HepG2 (cell line): Measurements from ENCODE around the gene TEK. TPM values are rescaled to one million over a fixed set of nuclear protein-coding genes. Genes with fewer than 3 reads are reported as not detected.

Experiments used
- ATAC-seq: fragments of 200-7000 bp; cut with Tn5 transposase; 3 replicates; pipeline ENCODE4 v1.9.1; 2020; ENCODE audit warnings: mild to moderate bottlenecking, moderate library complexity
- BruUV-seq: library from RNA; stranded (reverse); fragments of 400-500 nt; replicated peaks from 2 replicates; lab custom pipeline; 2021; lab: Mats Ljungman, UMichigan
- CTCF ChIA-PET: fragments of 300-600 bp; formaldehyde crosslinking; extraction: SDS; loops from one replicate; lab custom pipeline; 2021; ENCODE audit warnings: low total read pairs, inconsistent platforms, low intra/inter-chr PET ratio; lab: Yijun Ruan, JAX
- POLR2A ChIA-PET: fragments of 350-600 bp; sonication (Branson Sonifier 250); formaldehyde crosslinking; loops from one replicate; lab custom pipeline; 2020; ENCODE audit warnings: antibody characterized with exemption, inconsistent platforms; lab: Yijun Ruan, JAX
- DNase-seq: peaks from one replicate; pipeline ENCODE4 v3.0.0-alpha.2; 2015; ENCODE audit warnings: low spot score
- FAIRE-seq: peaks from 3 replicates; lab custom pipeline; 2011; peaks lifted over from hg19 to GRCh38; lab: Jason Lieb, UNC
- H2AFZ ChIP-seq: one replicate; pipeline ENCODE4 v1.6.1; 2011; ENCODE audit warnings: low read length, inconsistent platforms
- H3K27ac ChIP-seq: fragments of 300-600 bp; 3 replicates; pipeline ENCODE4 v1.8.0; 2011; ENCODE audit warnings: mixed run types, mild to moderate bottlenecking, mixed read lengths, low read length, inconsistent platforms; ENCODE audit not compliant: insufficient read depth; ENCODE audit errors: extremely low read length
- H3K27me3 ChIP-seq, 2 experiments: fragments of 200-600 bp in 1 of 2; 2 replicates in 1 of 2; 3 replicates in 1 of 2; pipeline versions ENCODE4 v1.6.0 to v1.8.0; 2011; ENCODE audit warnings: low read length in 2 of 2, mild to moderate bottlenecking in 2 of 2, moderate library complexity in 2 of 2, inconsistent platforms in 1 of 2; ENCODE audit not compliant: insufficient read depth in 2 of 2, control insufficient read depth in 1 of 2
- H3K36me3 ChIP-seq, 2 experiments: fragments of 200-600 bp in 1 of 2; replicated peaks in 1 of 2; 2 replicates in 1 of 2; 3 replicates in 1 of 2; pipeline versions ENCODE4 v1.5.1 to v1.8.0; 2011; ENCODE audit warnings: low read length in 2 of 2, inconsistent platforms in 1 of 2; ENCODE audit not compliant: insufficient read depth in 2 of 2, control insufficient read depth in 1 of 2
- H3K4me1 ChIP-seq: 2 replicates; pipeline ENCODE4 v1.5.1; 2012; ENCODE audit warnings: low read length, inconsistent platforms; ENCODE audit not compliant: insufficient read depth
- H3K4me2 ChIP-seq: 2 replicates; pipeline ENCODE4 v1.6.0; 2011; ENCODE audit warnings: low read depth, low read length, inconsistent platforms
- H3K4me3 ChIP-seq, 3 experiments: fragments of 200-600 bp in 1 of 3; sonication (generic), shearing (Covaris generic) in 1 of 3; replicated peaks in 1 of 3; 2 replicates each; pipeline ENCODE4 v1.5.1; 2011 to 2016; ENCODE audit warnings: low read length in 3 of 3, inconsistent platforms in 2 of 3, low read depth in 2 of 3, mild to moderate bottlenecking in 2 of 3, control low read depth in 1 of 3, mixed read lengths in 1 of 3; ENCODE audit not compliant: insufficient read depth in 1 of 3
- H3K79me2 ChIP-seq: one replicate; pipeline ENCODE4 v1.6.1; 2011; ENCODE audit warnings: low read length, inconsistent platforms; ENCODE audit not compliant: insufficient read depth
- H3K9ac ChIP-seq: 2 replicates; pipeline ENCODE4 v1.6.0; 2011; ENCODE audit warnings: mild to moderate bottlenecking, low read depth, low read length, inconsistent platforms; ENCODE audit not compliant: insufficient read depth
- H3K9me3 ChIP-seq: 2 replicates; pipeline ENCODE4 v1.5.1; 2012; ENCODE audit warnings: mild to moderate bottlenecking, low read length
- H4K20me1 ChIP-seq: 2 replicates; pipeline ENCODE4 v1.6.0; 2011; ENCODE audit warnings: inconsistent platforms, mild to moderate bottlenecking, low read length, moderate library complexity; ENCODE audit not compliant: insufficient read depth
- CREBL2 ChIP-seq: sonication (generic); formaldehyde crosslinking; IDR thresholded peaks from 2 replicates; pipeline ENCODE4 v1.8.1; 2023; ENCODE audit warnings: missing genetic modification reagents, mild to moderate bottlenecking, borderline replicate concordance
- ELF1 ChIP-seq: sonication (generic); formaldehyde crosslinking; IDR thresholded peaks from 2 replicates; pipeline ENCODE4 v1.4.0; 2020; ENCODE audit warnings: missing genetic modification reagents
- FOXA3 ChIP-seq: IDR thresholded peaks from 2 replicates; pipeline ENCODE4 v1.6.1; 2016; ENCODE audit warnings: missing genetic modification reagents, missing compliant biosample characterization
- HDAC6 ChIP-seq: fragments of 200-600 bp; sonication (generic); IDR thresholded peaks from 2 replicates; pipeline ENCODE4 v1.7.0; 2017; ENCODE audit warnings: mild to moderate bottlenecking, antibody characterized with exemption, low read length, low read depth
- MTERF4 ChIP-seq: sonication (generic); formaldehyde crosslinking; IDR thresholded peaks from 2 replicates; pipeline ENCODE4 v1.8.0; 2023; ENCODE audit warnings: mild to moderate bottlenecking, missing genetic modification reagents
- NR2F2 ChIP-seq: IDR thresholded peaks from 2 replicates; pipeline ENCODE4 v1.6.1; 2012; ENCODE audit warnings: low read depth, inconsistent platforms, borderline replicate concordance
- PTBP1 ChIP-seq: fragments of 200-400 bp; formaldehyde crosslinking; IDR thresholded peaks from 2 replicates; pipeline ENCODE4 v1.6.1; 2018; ENCODE audit warnings: low read length, low read depth; ENCODE audit not compliant: poor library complexity, severe bottlenecking
- SIN3A ChIP-seq: IDR thresholded peaks from 2 replicates; pipeline ENCODE4 v1.6.1; 2011; ENCODE audit warnings: low read depth, mild to moderate bottlenecking, control low read depth, low read length, borderline replicate concordance
- TCF7L2 ChIP-seq: IDR thresholded peaks from 2 replicates; pipeline ENCODE4 v1.6.1; 2011; ENCODE audit warnings: mild to moderate bottlenecking, low read depth, low read length, moderate library complexity
- ZBTB1 ChIP-seq: sonication (generic); formaldehyde crosslinking; IDR thresholded peaks from 2 replicates; pipeline ENCODE4 v1.4.0; 2020; ENCODE audit warnings: missing genetic modification reagents, borderline replicate concordance
- ZBTB38 ChIP-seq: sonication (generic); formaldehyde crosslinking; IDR thresholded peaks from 2 replicates; pipeline ENCODE4 v1.5.1; 2020; ENCODE audit warnings: mild to moderate bottlenecking, missing genetic modification reagents
- ZNF350 ChIP-seq: sonication (generic); formaldehyde crosslinking; IDR thresholded peaks from 2 replicates; pipeline ENCODE4 v1.4.0; 2020; ENCODE audit warnings: mild to moderate bottlenecking, low read depth, missing genetic modification reagents, borderline replicate concordance
- ZNF562 ChIP-seq: sonication (generic); formaldehyde crosslinking; IDR thresholded peaks from 2 replicates; pipeline ENCODE4 v1.8.0; 2022; ENCODE audit warnings: missing genetic modification reagents, borderline replicate concordance
- ZNF607 ChIP-seq: sonication (generic); formaldehyde crosslinking; IDR thresholded peaks from 2 replicates; pipeline ENCODE4 v1.5.1; 2020; ENCODE audit warnings: missing genetic modification reagents, mild to moderate bottlenecking, borderline replicate concordance
- ZXDC ChIP-seq: sonication (generic); formaldehyde crosslinking; IDR thresholded peaks from 2 replicates; pipeline ENCODE4 v1.5.0; 2020; ENCODE audit warnings: mild to moderate bottlenecking, missing genetic modification reagents
- WGBS: methylation state at CpG from one replicate; pipeline ENCODE4 v1.1.6; 2017; ENCODE audit warnings: low lambda C conversion rate; 5-methylcytosine and 5-hydroxymethylcytosine counted together
- in situ Hi-C: cut with HindIII; loops from 2 replicates; pipeline ENCODE4 v1.10.0; 2017; ENCODE audit warnings: low pct_unique_long_range_greater_than_20kb; ENCODE audit not compliant: extremely low pct_ligation_motif_present
- intact Hi-C: fragments of 100-400 bp; cut with micrococcal nuclease; formaldehyde crosslinking; loops from one replicate; pipeline ENCODE4 v1.10.0; 2022; ENCODE audit not compliant: unreplicated experiment
- polyA plus RNA-seq, 8 experiments: library from polyadenylated mRNA; depleted of rRNA in 3 of 8; stranded (reverse) in 7 of 8; unstranded in 1 of 8; fragments of >200 nt; fragmentation: Illumina TruSeq in 4 of 8; extraction: Trizol in 4 of 8; gene quantifications; 2 replicates each; pipeline versions ENCODE4 v1.2.1 to v1.2.3, GENCODE V29; 2011 to 2016; ENCODE audit warnings: low read depth in 4 of 8, missing spikeins in 1 of 8, mixed read lengths in 1 of 8; ENCODE audit not compliant: insufficient read depth in 1 of 8
- total RNA-seq, 5 experiments: library from RNA; depleted of rRNA; stranded (reverse); fragments of >200 nt; fragmentation: Illumina TruSeq; extraction: Trizol; gene quantifications; 2 replicates each; pipeline ENCODE4 v1.2.3, GENCODE V29; 2016; ENCODE audit warnings: low read depth in 1 of 5

TEK gene
- total and polyA plus RNA-seq, 2 of the 13 experiments (the other 11 are each of a cell fraction or from before 2014, with no cell fraction given), result not detected

- Histone ChIP-seq H3K9me3 (no peaks in the 10 kb centered on the region), H4K20me1 (no peaks in the 10 kb centered on the region), H3K9ac (no peak overlapping the region), H3K36me3 (no peaks in the 10 kb centered on the region), H3K27ac (no peak overlapping the region), H3K27me3 (no peaks in the 10 kb centered on the region; a peak in 1 of 5 replicates), H2AFZ (no peak overlapping the region), H3K4me2 (no peak overlapping the region), H3K4me1 (no peaks in the 10 kb centered on the region), H3K4me3 (no peak overlapping the region), H3K79me2 (no peaks in the 10 kb centered on the region)
- DNase-seq (no peak), ATAC-seq (no peak), FAIRE-seq (no peak)
- ChIA-PET POLR2A (no interaction called here), CTCF (interaction anchor here (2.4 kb wide), 1 partner anchor 28 kb away, joined by 20 read pairs; no protein-coding TSS in a partner anchor)
- in situ Hi-C loops (no loop called here), intact Hi-C loops (loop anchor here (5.0 to 10.0 kb wide), 2 partner anchors 214 to 299 kb away; no protein-coding TSS in a partner anchor)
- TF ChIP-seq ZNF350 (no peak), CREBL2 (CRISPR knock-in tag) (no peak), NR2F2 (no peak), PTBP1 (no peak), HDAC6 (no peak), SIN3A (no peak)
- no TSS peak for BruUV-seq
Observed at GRCh38 chr9:27248702-27249101, 139.7 kb downstream of the TEK start.

- no peak overlapping the region for H2AFZ ChIP-seq
- no peaks in the 10 kb centered on the region for H3K79me2 ChIP-seq
- no peak overlapping the region for H3K4me3 ChIP-seq
- in situ Hi-C loops (no loop called here), intact Hi-C loops (no loop called here)
- H3K27me3 ChIP-seq, result no peaks in the 10 kb centered on the region
- ATAC-seq (no peak), FAIRE-seq (no peak), DNase-seq (no peak)
- H3K4me1 ChIP-seq, result peaks cover 13% of the 10 kb centered on the region
- H3K9me3 ChIP-seq, result no peaks in the 10 kb centered on the region
- H3K27ac ChIP-seq, result no peak overlapping the region
- no peaks in the 10 kb centered on the region for H3K36me3 ChIP-seq
- POLR2A ChIA-PET, result no interaction called here
- CTCF ChIA-PET, result no interaction called here
- 31% methylated on average over 7 of the region's 7 CpGs for WGBS
- no peak overlapping the region for H3K9ac ChIP-seq
- H3K4me2 ChIP-seq, result no peak overlapping the region
- no peaks in the 10 kb centered on the region for H4K20me1 ChIP-seq
- no TSS peak for BruUV-seq
- no peak for TF ChIP-seq ZBTB1 (CRISPR knock-in tag)
- no peak for TF ChIP-seq ZBTB38 (CRISPR knock-in tag)
- TF ChIP-seq ZNF562 (CRISPR knock-in tag), result no peak
- TF ChIP-seq ZNF607 (CRISPR knock-in tag), result no peak
- TF ChIP-seq FOXA3 (CRISPR knock-in tag), result no peak
- no peak for TF ChIP-seq MTERF4 (CRISPR knock-in tag)
- no peak for TF ChIP-seq ZXDC (CRISPR knock-in tag)
- no peak for TF ChIP-seq ELF1
- no peak for TF ChIP-seq TCF7L2
Observed at GRCh38 chr9:27258662-27259061, 149.6 kb downstream of the TEK start.
